PC-3 (cell line): Measurements from ENCODE around the gene SPR. TPM values are rescaled to one million over a fixed set of nuclear protein-coding genes. Genes with fewer than 3 reads are reported as not detected.

Experiments used
- ATAC-seq: fragments of 200-7000 bp; cut with Tn5 transposase; 2 replicates; pipeline ENCODE4 v1.9.1; 2020; ENCODE audit warnings: mild to moderate bottlenecking, moderate library complexity
- BruUV-seq: library from RNA; stranded (reverse); fragments of 400-500 nt; replicated peaks from 2 replicates; lab custom pipeline; 2021; lab: Mats Ljungman, UMichigan
- CTCF ChIA-PET: fragments of 300-600 bp; sonication (Branson Sonifier 250); formaldehyde crosslinking; loops from one replicate; lab custom pipeline; 2022; ENCODE audit warnings: antibody characterized with exemption; lab: Charles Lee
- POLR2A ChIA-PET: fragments of 300-600 bp; sonication (Branson Sonifier 250); formaldehyde crosslinking; loops from one replicate; lab custom pipeline; 2022; ENCODE audit warnings: antibody characterized with exemption; ENCODE audit not compliant: unreplicated experiment; lab: Charles Lee
- DNase-seq: peaks from one replicate; pipeline ENCODE4 v3.0.0-alpha.2; 2015
- H2AFZ ChIP-seq: fragments of 300-600 bp; sonication (generic); 2 replicates; pipeline ENCODE4 v1.6.0; 2016; ENCODE audit warnings: antibody characterized with exemption, low read length
- H3F3A ChIP-seq: fragments of 300-600 bp; sonication (generic); one replicate; pipeline ENCODE4 v1.6.0; 2017; ENCODE audit warnings: antibody characterized with exemption, low read length, control low read depth, mild to moderate bottlenecking; ENCODE audit not compliant: unreplicated experiment
- H3K27ac ChIP-seq: fragments of 300-600 bp; sonication (generic); 2 replicates; pipeline ENCODE4 v1.5.1; 2016; ENCODE audit warnings: mild to moderate bottlenecking, low read length
- H3K27me3 ChIP-seq: fragments of 300-600 bp; sonication (generic); 2 replicates; pipeline ENCODE4 v1.6.1; 2016; ENCODE audit warnings: low read length, mixed read lengths
- H3K36me3 ChIP-seq: fragments of 300-600 bp; sonication (generic); 2 replicates; pipeline ENCODE4 v1.6.1; 2016; ENCODE audit warnings: low read depth, mixed run types, low read length, mixed read lengths
- H3K4me1 ChIP-seq: fragments of 300-600 bp; sonication (generic); 2 replicates; pipeline ENCODE4 v1.5.1; 2016; ENCODE audit warnings: low read length; ENCODE audit not compliant: insufficient read depth
- H3K4me2 ChIP-seq: fragments of 300-600 bp; sonication (generic); 2 replicates; pipeline ENCODE4 v1.6.0; 2016; ENCODE audit warnings: low read length
- H3K4me3 ChIP-seq: fragments of 300-600 bp; sonication (generic); 2 replicates; pipeline ENCODE4 v1.5.1; 2016; ENCODE audit warnings: mild to moderate bottlenecking, low read length, mixed read lengths
- H3K79me2 ChIP-seq: fragments of 300-600 bp; sonication (generic); 2 replicates; pipeline ENCODE4 v1.6.1; 2017; ENCODE audit warnings: low read length, mixed read lengths
- H3K9ac ChIP-seq: fragments of 300-600 bp; sonication (generic); 2 replicates; pipeline ENCODE4 v1.6.0; 2016; ENCODE audit warnings: mild to moderate bottlenecking, low read length
- H3K9me2 ChIP-seq: fragments of 300-600 bp; sonication (generic); replicated peaks from 2 replicates; pipeline ENCODE4 v1.6.1; 2016; ENCODE audit warnings: mixed run types, low read length, mixed read lengths
- H3K9me3 ChIP-seq: fragments of 300-600 bp; sonication (generic); 2 replicates; pipeline ENCODE4 v1.6.1; 2016; ENCODE audit warnings: low read length, mixed read lengths
- H4K20me1 ChIP-seq: fragments of 300-600 bp; sonication (generic); 2 replicates; pipeline ENCODE4 v1.6.1; 2016; ENCODE audit warnings: low read length, mixed read lengths
- CTCF ChIP-seq: fragments of 300-600 bp; sonication (generic); conservative IDR thresholded peaks from 2 replicates; pipeline ENCODE4 v1.5.1; 2017; ENCODE audit warnings: antibody characterized with exemption, low read depth, mild to moderate bottlenecking, low read length
- EZH2 ChIP-seq: fragments of 300-600 bp; sonication (generic); IDR thresholded peaks from one replicate; pipeline ENCODE4 v1.6.1; 2017; ENCODE audit warnings: antibody characterized with exemption, mild to moderate bottlenecking, low read length; ENCODE audit not compliant: unreplicated experiment
- EZH2phosphoT487 ChIP-seq: fragments of 300-600 bp; sonication (generic); IDR thresholded peaks from 2 replicates; pipeline ENCODE4 v1.6.1; 2018; ENCODE audit warnings: mild to moderate bottlenecking, antibody characterized with exemption, low read length, borderline replicate concordance
- intact Hi-C: fragments of 100-400 bp; cut with micrococcal nuclease; formaldehyde crosslinking; loops from 2 replicates; pipeline ENCODE4 v1.9.0; 2023
- total RNA-seq: library from RNA; depleted of rRNA; stranded (reverse); fragments of >200 nt; gene quantifications from 2 replicates; pipeline ENCODE4 v1.2.3, GENCODE V29; 2014

The SPR gene
- total RNA-seq, 1 experiment from 2014 or later = 69.4 TPM

- no TSS peak for BruUV-seq
- Histone ChIP-seq H3K27me3 (peaks cover 12% of the 10 kb centered on the region; the same call in 1 of the 2 replicates), H3K4me1 (no peaks in the 10 kb centered on the region), H3K27ac (no peak overlapping the region), H3K9me2 (no peaks in the 10 kb centered on the region), H2AFZ (no peak overlapping the region), H3F3A (no peaks in the 10 kb centered on the region), H4K20me1 (no peaks in the 10 kb centered on the region), H3K9me3 (no peaks in the 10 kb centered on the region), H3K79me2 (no peaks in the 10 kb centered on the region), H3K4me3 (no peak overlapping the region), H3K36me3 (no peaks in the 10 kb centered on the region), H3K4me2 (no peak overlapping the region), H3K9ac (no peak overlapping the region)
- TF ChIP-seq EZH2 = no peak
- TF ChIP-seq EZH2phosphoT487 = no peak
- TF ChIP-seq CTCF = no peak
- ChIA-PET CTCF (no interaction called here), POLR2A (no interaction called here)
- no peak for ATAC-seq
- intact Hi-C loops = no loop called here
- DNase-seq = no peak
Measured at GRCh38 chr2:72847534-72848315, 39.5 kb upstream of the SPR start.

GRCh38 chr2:72848436-72849137 lies 38.6 kb upstream of the SPR start:
- H3K4me1 ChIP-seq = no peaks in the 10 kb centered on the region
- H3K9ac ChIP-seq = no peak overlapping the region
- TF ChIP-seq EZH2phosphoT487 (no peak), EZH2 (no peak), CTCF (no peak)
- no peak overlapping the region for H3K4me3 ChIP-seq
- ChIA-PET POLR2A (no interaction called here), CTCF (no interaction called here)
- DNase-seq (no peak), ATAC-seq (no peak)
- no peaks in the 10 kb centered on the region for H3K36me3 ChIP-seq
- BruUV-seq = no TSS peak
- no peaks in the 10 kb centered on the region for H3K9me3 ChIP-seq
- no peaks in the 10 kb centered on the region for H3K9me2 ChIP-seq
- no peak overlapping the region for H2AFZ ChIP-seq
- peaks cover 12% of the 10 kb centered on the region; the same call in 1 of the 2 replicates for H3K27me3 ChIP-seq
- H3K4me2 ChIP-seq = no peak overlapping the region
- intact Hi-C loops = no loop called here
- H4K20me1 ChIP-seq = no peaks in the 10 kb centered on the region
- H3K79me2 ChIP-seq = no peaks in the 10 kb centered on the region
- no peak overlapping the region for H3K27ac ChIP-seq
- no peaks in the 10 kb centered on the region for H3F3A ChIP-seq

GRCh38 chr2:72849138-72849462 lies 38.1 kb upstream of the SPR start:
- Histone ChIP-seq H3K9me3 (no peaks in the 10 kb centered on the region), H3K4me3 (no peak overlapping the region), H3K9ac (no peak overlapping the region), H3K9me2 (no peaks in the 10 kb centered on the region), H3K4me1 (no peaks in the 10 kb centered on the region), H3K4me2 (no peak overlapping the region), H3K27ac (no peak overlapping the region), H2AFZ (no peak overlapping the region), H4K20me1 (no peaks in the 10 kb centered on the region), H3K27me3 (peaks cover 12% of the 10 kb centered on the region; the same call in 1 of the 2 replicates), H3K79me2 (no peaks in the 10 kb centered on the region), H3F3A (no peaks in the 10 kb centered on the region), H3K36me3 (no peaks in the 10 kb centered on the region)
- no peak for DNase-seq
- TF ChIP-seq EZH2phosphoT487 (no peak), EZH2 (no peak), CTCF (no peak)
- no peak for ATAC-seq
- ChIA-PET POLR2A (no interaction called here), CTCF (no interaction called here)
- no TSS peak for BruUV-seq
- intact Hi-C loops = no loop called here
